GM18909 (cell line): Measurements from ENCODE around the gene CHST9.
"Not testable (repeated sequence)": the region's sequence is repeated elsewhere in the genome, so short reads cannot be mapped to it uniquely, and the experiment has no call there.

ENCODE experiments used
- ATAC-seq: cut with Tn5 transposase; IDR thresholded peaks from one replicate; pipeline ENCODE4 v1.9.1; 2021; ENCODE audit warnings: mild to moderate bottlenecking; ENCODE audit not compliant: unreplicated experiment, poor library complexity

Gene CHST9

GRCh38 chr18:27014841-27015240 is 170.3 kb downstream of the CHST9 start:
- no peak for ATAC-seq

DNA sequence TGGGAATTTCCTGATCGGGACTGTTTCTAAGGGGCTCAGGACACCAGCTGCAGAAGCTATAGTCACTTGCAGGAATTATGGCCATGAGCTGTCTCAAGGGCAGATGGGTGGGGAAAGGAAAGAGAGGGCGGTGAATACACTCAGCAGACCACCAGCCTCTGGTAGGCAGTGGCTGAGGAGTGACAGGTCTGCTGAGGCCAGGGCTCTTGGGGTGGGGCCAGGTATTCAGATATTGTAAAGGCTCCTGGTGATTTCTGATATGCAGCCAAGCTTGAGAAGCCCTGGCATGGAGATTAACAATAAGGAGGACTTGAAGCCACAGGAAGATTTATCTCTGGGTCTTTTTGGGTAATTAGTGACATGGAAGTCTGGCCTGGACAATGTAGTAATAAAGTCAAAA is 174.3 kb downstream of the CHST9 start:
- ATAC-seq = no peak

DNA sequence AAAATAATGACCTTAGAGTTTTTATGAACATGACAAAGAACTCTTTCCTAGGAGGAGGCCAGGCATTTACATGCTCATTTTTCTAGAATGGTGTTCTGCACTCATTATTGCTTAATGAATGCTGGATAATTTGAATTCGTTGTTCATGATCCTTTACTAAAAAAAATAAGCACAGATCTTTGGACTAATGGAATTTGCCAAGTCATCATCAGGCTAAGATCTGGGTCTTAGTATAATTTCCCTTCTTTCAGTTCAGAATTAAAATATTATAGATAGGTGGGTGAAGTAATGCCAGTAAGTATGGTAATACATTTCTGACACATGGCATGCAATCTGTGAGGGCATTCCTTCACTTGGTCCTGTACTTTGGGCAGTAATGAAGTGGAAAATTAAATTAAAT is 175.8 kb downstream of the CHST9 start:
- ATAC-seq = no peak

DNA sequence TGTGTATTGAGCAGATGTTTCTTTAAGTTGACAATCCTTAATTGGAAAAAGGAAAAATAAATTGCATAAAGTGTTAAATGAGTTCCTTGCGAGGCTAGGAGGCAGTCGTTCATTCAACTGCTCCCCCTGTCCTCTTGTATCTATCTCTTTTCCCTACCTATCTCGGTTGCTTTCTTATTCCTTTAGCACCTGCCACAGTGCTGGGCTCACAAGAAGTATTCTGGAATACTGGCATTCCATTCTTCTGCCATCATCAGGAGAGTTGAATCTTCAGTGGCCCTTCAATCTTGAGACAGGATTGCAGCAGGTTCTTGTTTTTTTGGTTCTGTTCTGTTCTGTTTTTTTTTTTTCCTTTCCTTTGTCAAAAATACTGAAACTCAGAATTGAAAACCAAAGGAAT is 176.5 kb downstream of the CHST9 start:
- no peak for ATAC-seq

DNA sequence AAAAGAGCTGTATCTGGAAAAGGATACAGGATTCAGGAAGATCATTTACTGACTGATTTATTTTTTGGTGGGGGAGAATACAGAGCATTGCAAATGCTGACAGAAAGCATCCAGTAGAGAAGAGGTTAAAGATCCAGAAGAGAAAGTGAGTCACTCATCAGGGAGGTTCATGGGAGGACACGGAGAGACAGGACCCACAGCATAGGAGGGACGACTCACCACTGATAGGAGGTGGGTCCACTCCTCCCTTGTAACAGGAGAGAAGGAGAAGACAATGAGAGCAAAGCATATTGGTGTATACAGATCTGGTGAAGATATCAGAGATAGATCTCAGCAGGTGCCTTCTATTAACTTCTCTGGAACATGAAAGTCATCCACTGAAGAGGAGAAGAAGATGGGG is 177.2 kb downstream of the CHST9 start:
- no peak for ATAC-seq

GRCh38 chr18:27005589-27005988 is 179.5 kb downstream of the CHST9 start:
- no peak for ATAC-seq

DNA sequence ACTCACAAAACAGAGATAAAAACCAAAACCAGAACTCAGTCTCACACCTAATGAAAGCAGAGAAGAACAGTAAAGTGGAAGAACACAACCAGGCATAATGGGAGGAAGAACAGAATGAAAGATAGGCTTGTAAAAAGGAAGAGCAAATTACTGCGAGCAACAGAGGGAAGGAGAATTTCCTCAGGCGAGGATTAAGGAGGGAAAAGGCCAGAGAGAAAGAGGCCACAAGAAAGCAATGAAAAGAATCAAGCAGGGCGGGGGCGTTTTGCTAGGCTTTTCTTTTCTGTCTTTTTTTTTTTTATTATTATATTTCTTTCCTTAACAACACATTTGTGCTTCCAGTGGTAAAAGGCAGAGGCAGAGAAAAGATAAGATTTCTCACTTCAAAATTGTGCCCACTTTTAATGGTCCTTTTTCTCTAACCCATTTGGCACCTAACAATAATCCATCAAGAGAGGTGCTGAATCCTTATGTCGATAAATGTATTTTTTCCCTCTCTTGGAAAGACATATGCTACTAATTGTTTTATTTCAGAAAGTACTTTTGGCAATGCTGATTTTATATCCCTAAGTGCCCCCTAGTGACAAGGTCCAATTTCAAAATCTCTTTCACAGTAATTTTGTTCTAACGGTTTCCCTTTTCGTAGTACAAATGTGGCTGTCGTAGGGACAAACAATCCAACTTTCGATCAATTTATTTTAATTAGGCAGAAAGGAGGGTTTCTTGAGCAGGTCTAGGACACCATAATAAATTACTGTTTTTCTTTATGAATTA is 180.9 kb downstream of the CHST9 start:
- ATAC-seq = no peak

DNA sequence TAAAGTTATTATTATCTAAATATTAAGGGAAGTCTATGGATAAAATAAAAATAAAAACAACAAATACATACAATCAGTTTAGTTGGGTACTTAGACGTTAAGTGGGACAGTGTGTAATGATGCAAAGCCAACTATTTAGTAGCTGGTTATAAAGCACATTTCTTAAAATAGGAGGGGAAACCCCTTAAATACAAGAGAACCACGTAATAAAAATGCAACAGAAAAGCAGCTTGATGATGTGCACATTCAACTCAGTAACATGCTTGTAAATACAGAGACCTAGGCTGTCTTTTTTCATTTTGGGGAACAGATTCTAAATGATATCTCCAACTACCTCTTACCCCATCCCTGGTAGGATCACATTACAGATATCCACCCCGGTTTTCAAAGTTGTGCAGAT is 185.3 kb downstream of the CHST9 start:
- no peak for ATAC-seq

DNA sequence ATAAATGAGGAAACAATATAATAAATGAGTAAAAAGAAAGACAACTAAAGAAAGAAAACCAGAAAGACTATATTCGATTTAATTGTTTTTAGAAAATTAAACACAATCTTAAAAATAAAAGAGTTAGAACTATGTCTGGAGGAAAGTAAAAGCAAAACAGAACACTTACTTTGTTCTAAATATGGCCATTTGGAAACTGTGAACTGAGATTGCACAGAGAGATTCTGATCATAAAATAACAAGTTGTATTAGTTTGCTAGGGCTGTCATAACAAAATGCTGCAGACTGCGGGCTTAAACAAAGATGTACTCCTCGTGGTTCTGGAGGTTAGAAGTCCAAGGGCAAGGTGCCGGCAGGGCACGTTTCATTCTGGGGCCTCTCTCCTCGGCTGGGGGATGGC is 191.5 kb downstream of the CHST9 start:
- ATAC-seq = peak; percentile 67

DNA sequence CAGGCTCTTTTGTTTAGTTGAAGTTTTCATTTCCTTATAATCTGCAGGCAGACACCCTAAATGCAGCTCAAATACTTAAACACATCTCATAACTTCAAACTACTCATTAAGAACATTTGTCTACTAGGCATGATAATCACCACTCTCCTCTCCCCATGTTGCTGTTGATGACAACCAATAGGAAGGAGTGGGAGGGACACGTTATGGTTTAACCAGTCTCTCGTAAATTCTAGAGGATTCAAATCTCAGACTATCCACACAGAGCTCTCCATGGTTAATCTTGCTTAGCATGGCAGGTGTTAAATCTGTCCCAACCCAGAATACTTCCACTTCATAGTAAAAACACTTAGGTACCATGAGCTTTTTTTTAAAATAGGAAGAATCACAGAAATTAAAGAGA is 192.2 kb downstream of the CHST9 start:
- ATAC-seq = peak; percentile 50

DNA sequence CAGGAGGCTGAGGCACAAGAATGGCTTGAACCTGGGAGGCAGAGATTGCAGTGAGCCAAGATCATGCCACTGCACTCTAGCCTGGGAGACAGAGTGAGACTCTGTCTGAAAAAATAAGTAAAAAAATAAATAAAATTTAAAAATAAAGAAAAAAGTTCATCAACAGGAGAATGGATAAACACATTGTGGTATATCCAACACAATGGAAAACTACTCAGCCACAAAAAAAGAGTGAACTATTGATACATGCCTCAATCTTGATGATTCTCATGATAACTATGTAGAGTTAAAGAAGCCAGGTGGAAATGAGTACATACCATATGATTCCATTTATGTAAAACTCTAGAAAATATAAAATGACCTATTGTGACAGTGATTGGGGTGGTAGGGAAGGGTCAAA is 195.3 kb downstream of the CHST9 start:
- ATAC-seq = no peak

DNA sequence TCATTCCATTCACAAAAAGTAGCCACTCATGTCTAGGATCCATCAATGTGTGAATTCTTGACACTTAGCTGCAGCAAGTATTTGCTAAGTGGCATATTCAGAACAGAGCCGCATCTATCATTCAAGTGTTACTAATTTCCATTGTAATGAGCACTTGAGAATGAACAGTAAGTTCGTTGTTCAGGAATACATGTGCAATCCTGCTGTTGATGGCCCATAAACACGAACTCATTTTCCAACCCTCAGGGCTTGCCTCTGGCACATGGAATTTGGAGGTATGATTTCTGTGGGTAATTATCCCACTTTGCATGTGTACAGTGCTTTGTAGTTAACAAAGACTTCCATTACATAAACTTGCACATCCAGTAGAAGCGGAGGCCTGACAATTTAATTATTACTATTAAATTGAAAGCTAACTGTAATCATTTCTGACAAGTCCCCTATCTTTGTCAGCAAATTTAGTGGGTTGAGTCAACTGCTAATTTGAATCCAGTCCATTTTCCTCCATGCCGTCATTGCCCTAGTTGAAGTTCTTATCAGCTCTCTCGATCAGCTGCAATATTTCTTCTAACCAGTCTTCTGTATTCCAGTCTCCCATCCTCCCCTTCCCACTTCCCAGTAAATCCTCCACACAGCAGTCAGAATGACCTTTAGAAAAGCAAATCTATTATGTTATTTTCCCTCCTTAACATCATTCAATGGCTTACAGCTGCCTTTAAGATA is 203.6 kb downstream of the CHST9 start:
- no peak for ATAC-seq

DNA sequence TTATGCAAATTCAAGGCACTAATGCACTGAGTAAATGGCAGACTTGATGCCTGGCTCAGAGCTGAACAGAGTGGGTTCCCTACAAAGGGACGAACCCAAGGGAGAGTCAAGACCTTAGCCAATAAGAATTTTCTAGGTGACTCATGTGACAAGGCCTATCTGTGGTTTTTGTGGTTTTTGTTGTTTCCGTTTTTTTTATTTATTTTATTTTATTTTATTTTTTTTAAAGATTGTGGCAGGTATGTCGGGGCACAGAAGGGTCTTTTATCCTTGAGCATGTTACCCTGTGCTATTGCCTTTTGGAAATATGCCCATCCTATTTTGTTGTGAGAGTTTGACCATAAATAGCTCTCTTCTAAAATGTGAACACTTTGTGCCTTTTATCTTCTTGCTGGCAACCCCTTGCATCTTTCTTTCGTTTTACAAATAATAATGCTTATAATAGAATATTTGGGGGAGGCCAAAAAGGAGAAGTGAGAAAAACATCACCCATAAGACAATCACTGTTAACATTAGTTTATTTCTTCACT is 206.2 kb downstream of the CHST9 start:
- peak; percentile 98 for ATAC-seq

- no peak for ATAC-seq
These were observed 207.3 kb downstream of the CHST9 start for GRCh38 chr18:26977781-26978180.

DNA sequence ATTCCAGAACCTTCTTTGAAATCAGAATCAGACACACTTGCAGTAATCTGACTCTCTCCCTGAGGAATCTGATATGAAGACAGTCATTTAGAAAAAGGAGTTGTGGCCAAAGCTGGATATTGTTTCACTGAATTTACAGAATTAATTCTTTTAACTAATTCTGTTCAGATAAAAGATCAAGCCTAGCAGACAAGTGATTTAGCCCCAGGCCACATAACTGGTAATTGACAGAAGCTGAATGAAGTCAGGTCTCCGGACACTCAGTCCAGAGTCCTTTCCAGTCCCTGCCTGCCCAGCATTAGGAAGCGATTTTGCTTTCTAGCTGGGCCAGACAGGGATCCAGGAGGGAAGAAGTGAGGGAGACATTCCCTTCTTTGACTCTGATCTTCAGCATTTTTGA is 208.9 kb downstream of the CHST9 start:
- no peak for ATAC-seq

DNA sequence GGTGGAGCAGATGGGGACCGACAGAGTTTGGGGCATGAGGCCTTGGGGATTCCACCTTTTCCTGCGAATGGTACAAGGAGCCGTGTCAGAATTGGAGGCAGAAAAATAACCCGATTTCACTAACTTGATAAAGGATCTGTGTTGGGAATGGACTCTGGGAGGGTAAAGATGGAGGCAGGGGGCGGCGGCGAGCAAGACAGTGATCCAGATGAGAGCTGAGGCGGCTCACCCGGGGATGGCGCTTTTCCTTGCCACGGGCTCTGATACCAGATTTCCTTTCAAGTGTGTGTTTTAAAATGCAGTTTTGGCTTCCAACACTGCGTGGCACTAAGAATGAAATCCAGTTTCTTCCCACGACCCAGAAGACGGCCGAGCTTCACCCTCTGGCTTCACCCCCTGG is 212.6 kb downstream of the CHST9 start:
- not testable (repeated sequence) for ATAC-seq

- ATAC-seq = no peak
These were observed 213.7 kb downstream of the CHST9 start for GRCh38 chr18:26971409-26971808.

DNA sequence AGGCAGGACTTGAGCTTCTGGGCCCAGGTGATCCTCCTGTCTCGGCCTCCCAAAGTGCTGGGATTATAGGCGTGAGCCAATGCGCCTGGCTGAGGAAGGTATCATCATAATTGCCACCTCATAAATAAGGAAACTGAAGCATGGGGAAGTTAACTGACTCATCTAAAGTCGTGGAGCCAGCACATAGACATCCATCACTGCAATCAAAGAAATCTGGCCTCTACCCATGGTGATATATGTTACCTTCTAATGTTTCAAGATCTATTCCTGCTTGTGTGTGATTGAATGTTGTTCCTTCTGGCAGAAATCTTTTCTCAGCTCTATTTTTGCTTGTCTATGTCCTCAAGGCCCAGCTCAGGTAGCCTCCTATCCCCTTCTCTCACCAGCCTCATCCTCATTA is 214.5 kb downstream of the CHST9 start:
- no peak for ATAC-seq

- ATAC-seq = no peak
These were observed 219.9 kb downstream of the CHST9 start for GRCh38 chr18:26965206-26965605.

DNA sequence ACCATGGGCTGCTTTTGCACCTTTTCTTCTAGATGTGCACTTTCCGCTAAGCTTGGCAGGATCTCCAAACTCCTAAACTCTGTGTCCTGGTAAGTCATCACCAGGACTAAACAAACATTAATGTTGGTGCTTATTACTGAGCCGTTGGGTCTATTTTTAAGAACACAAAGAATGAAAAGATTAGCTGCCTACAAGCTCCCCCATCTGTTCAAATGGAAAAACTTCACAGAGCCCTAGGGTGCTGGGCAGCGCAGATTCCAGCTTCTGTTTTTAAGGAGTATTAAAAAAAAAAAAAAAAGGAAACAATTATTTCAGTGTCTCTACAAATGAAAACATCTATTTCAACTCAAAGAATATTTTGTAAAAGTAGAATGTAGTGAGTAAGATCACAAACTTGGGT is 221.8 kb downstream of the CHST9 start:
- ATAC-seq = no peak

DNA sequence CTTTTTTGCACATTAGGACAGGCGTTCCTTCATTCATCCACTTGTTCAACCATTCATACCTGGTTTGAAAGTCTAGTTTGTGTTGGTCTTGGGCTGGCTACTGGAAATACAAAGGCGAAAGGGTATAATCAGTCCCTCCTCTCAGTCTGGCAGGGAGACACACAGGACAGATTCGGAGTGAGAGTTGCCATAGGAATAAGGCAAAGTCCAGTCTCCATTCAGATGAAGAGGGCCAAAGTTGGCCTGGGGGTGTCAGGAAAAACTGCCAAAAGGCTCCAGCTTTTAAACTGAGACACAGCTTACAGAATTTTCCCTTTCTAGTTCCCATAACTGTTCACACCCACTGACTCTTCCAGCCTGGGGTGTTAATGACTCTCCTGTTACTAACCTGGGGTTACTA is 223.3 kb downstream of the CHST9 start:
- ATAC-seq = no peak

GRCh38 chr18:26960911-26961310 is 224.2 kb downstream of the CHST9 start:
- ATAC-seq = no peak
